ENCODE data around the gene CCDC170. TPM values are rescaled to one million over a fixed set of nuclear protein-coding genes. Genes with fewer than 3 reads are reported as not detected.

CCDC170 gene
- total RNA-seq, 1 donor from 2014 or later = 0.06 TPM

DNA sequence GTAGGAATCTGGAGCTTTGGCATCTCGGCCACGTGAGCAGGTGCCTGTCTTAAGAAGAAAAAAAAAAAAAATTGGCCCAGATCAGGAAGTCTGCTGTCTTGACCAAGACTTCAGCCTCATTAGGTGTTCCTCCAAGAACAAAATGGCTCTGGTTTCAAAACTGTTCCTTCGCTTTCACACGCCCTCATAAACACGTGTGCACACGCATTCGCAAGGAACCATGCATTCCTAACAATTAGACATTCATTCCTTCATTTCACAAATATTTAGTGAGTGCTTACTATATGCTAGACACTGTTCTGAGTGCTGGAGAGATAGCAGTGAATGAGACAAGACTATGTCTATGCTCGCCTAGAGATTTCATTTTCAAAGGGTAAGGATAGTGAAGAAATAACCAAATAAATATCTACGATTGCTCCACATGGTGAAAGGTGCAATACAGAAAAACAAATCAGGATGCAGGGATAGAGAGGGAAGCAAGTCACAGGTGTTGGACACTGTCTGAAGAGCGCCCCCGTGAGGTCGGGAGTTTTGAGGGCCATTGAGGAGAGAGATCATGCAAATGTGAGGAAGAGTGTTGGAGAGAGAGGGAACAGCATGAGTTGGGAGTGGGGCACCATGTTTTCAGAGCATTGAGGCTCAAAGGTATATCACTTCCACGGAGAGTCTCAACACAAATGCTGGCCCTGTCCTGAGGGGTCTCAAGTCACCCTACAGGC lies 53.3 kb downstream of the CCDC170 start:
- no peak for DNase-seq (ENCODE audit: low read depth)
- H3K4me3 ChIP-seq (ENCODE audit: low read depth, low read length) = no peak overlapping the region
- TF ChIP-seq, protein P1, sequence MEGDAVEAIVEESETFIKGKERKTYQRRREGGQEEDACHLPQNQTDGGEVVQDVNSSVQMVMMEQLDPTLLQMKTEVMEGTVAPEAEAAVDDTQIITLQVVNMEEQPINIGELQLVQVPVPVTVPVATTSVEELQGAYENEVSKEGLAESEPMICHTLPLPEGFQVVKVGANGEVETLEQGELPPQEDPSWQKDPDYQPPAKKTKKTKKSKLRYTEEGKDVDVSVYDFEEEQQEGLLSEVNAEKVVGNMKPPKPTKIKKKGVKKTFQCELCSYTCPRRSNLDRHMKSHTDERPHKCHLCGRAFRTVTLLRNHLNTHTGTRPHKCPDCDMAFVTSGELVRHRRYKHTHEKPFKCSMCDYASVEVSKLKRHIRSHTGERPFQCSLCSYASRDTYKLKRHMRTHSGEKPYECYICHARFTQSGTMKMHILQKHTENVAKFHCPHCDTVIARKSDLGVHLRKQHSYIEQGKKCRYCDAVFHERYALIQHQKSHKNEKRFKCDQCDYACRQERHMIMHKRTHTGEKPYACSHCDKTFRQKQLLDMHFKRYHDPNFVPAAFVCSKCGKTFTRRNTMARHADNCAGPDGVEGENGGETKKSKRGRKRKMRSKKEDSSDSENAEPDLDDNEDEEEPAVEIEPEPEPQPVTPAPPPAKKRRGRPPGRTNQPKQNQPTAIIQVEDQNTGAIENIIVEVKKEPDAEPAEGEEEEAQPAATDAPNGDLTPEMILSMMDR (conservative IDR thresholded peaks at IDR 0.05; ENCODE audit: low read depth, low read length) = peak; percentile 22

- DNase-seq (ENCODE audit: low read depth) = no peak
- no peak overlapping the region for H3K4me3 ChIP-seq (ENCODE audit: low read depth, low read length)
- TF ChIP-seq, protein P1 (conservative IDR thresholded peaks at IDR 0.05; ENCODE audit: low read depth, low read length) = no peak
These were observed 54.4 kb downstream of the CCDC170 start for GRCh38 chr6:151548201-151548600.

DNA sequence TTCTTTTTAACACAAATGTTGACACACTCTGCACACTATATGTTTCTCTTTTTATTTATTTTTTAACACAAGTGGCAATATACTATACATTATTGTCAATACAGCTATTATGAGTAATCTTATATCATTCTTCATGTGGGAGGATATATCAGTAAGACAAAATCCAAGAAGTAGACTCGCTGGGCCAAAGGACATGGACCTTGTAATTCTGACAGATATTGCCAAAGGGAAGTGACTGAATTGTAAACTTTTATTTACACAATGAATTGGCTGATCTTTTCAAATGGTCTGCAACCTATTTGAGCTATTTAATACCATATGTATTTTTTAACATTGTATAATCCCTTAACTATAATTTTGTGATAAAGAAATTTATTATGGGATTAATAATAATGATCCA lies 56.0 kb downstream of the CCDC170 start:
- no peak overlapping the region for H3K4me3 ChIP-seq (ENCODE audit: low read depth, low read length)

DNA sequence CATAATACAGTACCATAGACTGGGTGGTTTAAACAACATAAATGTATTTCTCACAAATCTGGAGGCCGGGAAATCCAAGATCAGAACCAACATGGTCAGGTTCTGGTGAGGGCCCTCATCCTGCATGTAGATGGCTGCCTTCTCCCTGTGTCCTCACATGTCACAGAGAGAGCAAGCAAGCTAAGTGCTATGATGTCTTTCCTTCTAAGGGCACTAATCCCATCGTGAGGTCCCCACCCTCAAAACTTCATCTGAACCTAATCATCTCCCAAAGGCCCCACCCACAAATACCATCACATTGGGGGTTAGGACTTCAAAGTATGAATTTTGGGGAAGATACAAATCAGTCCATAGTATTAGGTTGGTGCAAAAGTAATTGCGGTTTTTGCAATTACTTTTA lies 56.8 kb downstream of the CCDC170 start:
- H3K4me3 ChIP-seq (ENCODE audit: low read depth, low read length) = no peak overlapping the region
- DNase-seq (ENCODE audit: low read depth) = no peak
- TF ChIP-seq, protein P1 (conservative IDR thresholded peaks at IDR 0.05; ENCODE audit: low read depth, low read length) = no peak

More for the DNA sequence above, 56.0 kb downstream of the CCDC170 start:
- no peak for DNase-seq (ENCODE audit: low read depth)
- TF ChIP-seq, protein P1 (conservative IDR thresholded peaks at IDR 0.05; ENCODE audit: low read depth, low read length) = no peak

GRCh38 chr6:151551223-151551857 lies 57.5 kb downstream of the CCDC170 start:
- no peak for DNase-seq (ENCODE audit: low read depth)
- H3K4me3 ChIP-seq (ENCODE audit: low read depth, low read length) = no peak overlapping the region
- TF ChIP-seq, protein P1 (conservative IDR thresholded peaks at IDR 0.05; ENCODE audit: low read depth, low read length) = no peak

- TF ChIP-seq, protein P1 (conservative IDR thresholded peaks at IDR 0.05; ENCODE audit: low read depth, low read length) = no peak
- no peak overlapping the region for H3K4me3 ChIP-seq (ENCODE audit: low read depth, low read length)
- DNase-seq (ENCODE audit: low read depth) = no peak
These were observed 59.8 kb downstream of the CCDC170 start for GRCh38 chr6:151553416-151554165.

Measured in epithelial cell of proximal tubule (primary cell).